ENCODE measurements around the gene LAGE3.

DNA sequence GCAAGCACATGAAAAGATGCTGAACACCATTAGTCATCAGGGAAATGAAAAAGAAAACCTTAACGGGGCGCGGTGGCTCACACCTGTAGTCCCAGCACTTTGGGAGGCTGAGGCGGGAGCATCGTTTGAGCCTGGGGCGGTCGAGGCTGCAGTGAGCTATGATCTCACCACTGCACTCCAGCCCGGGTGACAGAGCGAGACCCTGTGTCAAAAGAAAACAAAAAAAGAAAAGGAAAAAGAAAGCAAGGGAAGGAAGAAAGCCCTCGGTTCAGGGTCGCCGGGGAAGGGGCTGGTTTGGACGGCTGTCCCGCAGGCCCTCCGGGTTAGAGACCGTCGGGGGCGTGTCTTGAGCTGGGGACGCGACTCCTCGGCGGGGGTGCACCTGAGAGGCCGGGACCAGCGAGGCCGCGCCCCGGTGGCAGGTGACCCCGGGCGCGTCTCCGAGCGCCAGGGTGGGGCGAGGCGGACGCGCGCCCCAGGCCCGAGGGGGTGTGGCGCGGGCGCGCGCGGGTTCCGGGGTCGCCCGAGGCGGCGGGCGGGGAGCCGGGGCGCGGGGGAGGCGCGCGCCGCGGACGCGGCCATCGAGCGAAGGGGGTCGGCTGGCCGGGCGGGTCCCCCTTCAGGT lies 21.5 kb downstream of the LAGE3 start:
- TF ChIP-seq CTCF (IDR thresholded peaks at IDR 0.05 in 4 of 5, conservative IDR thresholded peaks at IDR 0.05 in 1 of 5) (no peak), POLR2A (IDR thresholded peaks at IDR 0.05) (no peak)
